PC-9 (cell line): ENCODE results near the gene MSI2. TPM values are rescaled to one million over a fixed set of nuclear protein-coding genes. Genes with fewer than 3 reads are reported as not detected.

ENCODE experiments used
- BruUV-seq: library from RNA; stranded (reverse); fragments of 400-500 nt; replicated peaks from 2 replicates; lab custom pipeline; 2021; lab: Mats Ljungman, UMichigan
- CTCF ChIA-PET: fragments of 300-600 bp; sonication (Branson Sonifier 250); formaldehyde crosslinking; loops from one replicate; lab custom pipeline; 2022; ENCODE audit warnings: antibody characterized with exemption; lab: Charles Lee
- POLR2A ChIA-PET: fragments of 300-600 bp; sonication (Branson Sonifier 250); formaldehyde crosslinking; loops from one replicate; lab custom pipeline; 2022; ENCODE audit warnings: antibody characterized with exemption; ENCODE audit not compliant: unreplicated experiment; lab: Charles Lee
- DNase-seq, 2 experiments: peaks; one replicate each; pipeline versions ENCODE4 v3.0.0 to v3.0.0-alpha.2; 2015 to 2022; ENCODE audit warnings: mixed read lengths in 1 of 2
- H2AFZ ChIP-seq: fragments of 200-600 bp; sonication (generic); 2 replicates; pipeline ENCODE4 v1.8.1; 2017; ENCODE audit warnings: antibody characterized with exemption
- H3F3A ChIP-seq: fragments of 200-600 bp; sonication (generic); 2 replicates; pipeline ENCODE4 v1.8.1; 2017; ENCODE audit warnings: antibody characterized with exemption, mild to moderate bottlenecking, low read depth; ENCODE audit not compliant: insufficient read depth
- H3K27ac ChIP-seq: fragments of 200-600 bp; sonication (generic); 2 replicates; pipeline ENCODE4 v1.6.1; 2016; ENCODE audit warnings: mixed run types
- H3K27me3 ChIP-seq: fragments of 200-600 bp; sonication (generic); 2 replicates; pipeline ENCODE4 v1.6.1; 2016; ENCODE audit warnings: low read depth, mixed run types; ENCODE audit not compliant: insufficient read depth
- H3K36me3 ChIP-seq: fragments of 200-600 bp; sonication (generic); 2 replicates; pipeline ENCODE4 v1.6.1; 2016; ENCODE audit warnings: low read depth, mixed run types
- H3K4me1 ChIP-seq: fragments of 200-600 bp; sonication (generic); replicated peaks from 2 replicates; pipeline ENCODE4 v1.6.1; 2016; ENCODE audit warnings: mixed run types; ENCODE audit not compliant: insufficient read depth
- H3K4me2 ChIP-seq: fragments of 200-600 bp; sonication (generic); 2 replicates; pipeline ENCODE4 v1.6.1; 2017; ENCODE audit warnings: mixed run types
- H3K4me3 ChIP-seq: fragments of 200-600 bp; sonication (generic); 2 replicates; pipeline ENCODE4 v1.6.1; 2016; ENCODE audit warnings: mixed run types
- H3K79me2 ChIP-seq: fragments of 200-600 bp; sonication (generic); 2 replicates; pipeline ENCODE4 v1.6.1; 2017; ENCODE audit warnings: low read depth, mixed run types
- H3K9me2 ChIP-seq: fragments of 200-600 bp; sonication (generic); 2 replicates; pipeline ENCODE4 v1.8.1; 2017; ENCODE audit warnings: mild to moderate bottlenecking; ENCODE audit not compliant: insufficient read depth
- H3K9me3 ChIP-seq: fragments of 200-600 bp; sonication (generic); 2 replicates; pipeline ENCODE4 v1.8.1; 2016; ENCODE audit warnings: low read depth; ENCODE audit not compliant: insufficient read depth
- H4K20me1 ChIP-seq: fragments of 200-600 bp; sonication (generic); 2 replicates; pipeline ENCODE4 v1.8.1; 2017; ENCODE audit not compliant: insufficient read depth
- CTCF ChIP-seq: fragments of 200-600 bp; sonication (generic); conservative IDR thresholded peaks from 2 replicates; pipeline ENCODE4 v1.6.1; 2017; ENCODE audit warnings: mixed run types, antibody characterized with exemption, mild to moderate bottlenecking, moderate library complexity
- EZH2 ChIP-seq: fragments of 200-600 bp; sonication (generic); IDR thresholded peaks from 2 replicates; pipeline ENCODE4 v1.8.0; 2017; ENCODE audit warnings: antibody characterized with exemption, low read depth
- intact Hi-C: fragments of 100-400 bp; cut with micrococcal nuclease; formaldehyde crosslinking; loops from one replicate; pipeline ENCODE4 v1.10.0; 2022; ENCODE audit not compliant: unreplicated experiment
- total RNA-seq: library from RNA; stranded (reverse); gene quantifications from 2 replicates; pipeline ENCODE4 v1.2.3, GENCODE V29; 2021

MSI2 gene
- total RNA-seq, 1 experiment from 2014 or later: 15.7 TPM

DNA sequence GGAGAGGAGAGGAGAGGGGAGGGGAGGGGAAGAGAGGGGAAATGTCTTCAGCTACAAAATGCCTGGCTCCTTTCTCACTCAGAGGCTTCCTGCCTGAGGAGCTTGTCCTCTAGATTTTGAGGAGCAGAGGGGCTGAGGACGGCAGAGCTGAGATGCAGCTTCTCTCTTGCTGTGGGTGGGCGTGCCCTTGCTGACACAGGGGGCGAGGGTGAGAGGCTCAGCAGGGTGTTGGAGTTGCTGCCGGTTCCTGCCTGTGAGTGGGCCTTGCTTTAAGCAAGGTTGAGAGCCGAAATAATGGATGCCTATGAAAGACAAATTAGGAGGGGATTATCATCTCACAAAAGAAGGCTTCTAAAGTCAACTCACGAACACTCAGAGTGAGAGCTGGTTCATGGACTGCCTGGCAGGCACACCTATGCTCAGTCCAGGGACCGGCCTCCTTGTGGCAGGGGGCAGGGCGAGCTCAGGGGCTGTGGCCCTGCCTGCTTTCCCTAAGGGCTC, 215.6 kb downstream of the MSI2 start:
- intact Hi-C loops: no loop called here
- DNase-seq: no peak
- peaks cover 9% of the 10 kb centered on the region for H3K27me3 ChIP-seq
- H4K20me1 ChIP-seq: no peaks in the 10 kb centered on the region
- ChIA-PET POLR2A (no interaction called here), CTCF (interaction anchor here (0.6 kb wide), 1 partner anchor 106 kb away, joined by 3 read pairs; no protein-coding TSS in a partner anchor)
- no peak overlapping the region for H3K4me2 ChIP-seq
- H3K4me3 ChIP-seq: no peak overlapping the region
- H2AFZ ChIP-seq: no peak overlapping the region
- H3K27ac ChIP-seq: no peak overlapping the region
- no peaks in the 10 kb centered on the region for H3K36me3 ChIP-seq
- TF ChIP-seq EZH2 (no peak), CTCF (no peak)
- BruUV-seq: no TSS peak
- H3K9me3 ChIP-seq: no peaks in the 10 kb centered on the region
- H3F3A ChIP-seq: no peaks in the 10 kb centered on the region
- no peaks in the 10 kb centered on the region for H3K79me2 ChIP-seq
- H3K4me1 ChIP-seq: no peaks in the 10 kb centered on the region
- H3K9me2 ChIP-seq: no peaks in the 10 kb centered on the region

- Histone ChIP-seq H3K4me1 (peaks cover 6% of the 10 kb centered on the region), H2AFZ (no peak overlapping the region), H3K79me2 (no peaks in the 10 kb centered on the region), H3F3A (no peaks in the 10 kb centered on the region), H3K4me3 (no peak overlapping the region), H3K27me3 (0 out of 2 replicates have a peak, but pooled peaks cover 5% of the 10 kb centered on the region), H4K20me1 (no peaks in the 10 kb centered on the region), H3K4me2 (no peak overlapping the region), H3K27ac (no peak overlapping the region), H3K9me2 (no peaks in the 10 kb centered on the region), H3K9me3 (no peaks in the 10 kb centered on the region), H3K36me3 (no peaks in the 10 kb centered on the region)
- ChIA-PET POLR2A (no interaction called here), CTCF (no interaction called here)
- TF ChIP-seq CTCF (no peak), EZH2 (no peak)
- no peak for DNase-seq
- no TSS peak for BruUV-seq
- intact Hi-C loops: no loop called here
Observed at GRCh38 chr17:57475796-57476195, 219.5 kb downstream of the MSI2 start.

DNA sequence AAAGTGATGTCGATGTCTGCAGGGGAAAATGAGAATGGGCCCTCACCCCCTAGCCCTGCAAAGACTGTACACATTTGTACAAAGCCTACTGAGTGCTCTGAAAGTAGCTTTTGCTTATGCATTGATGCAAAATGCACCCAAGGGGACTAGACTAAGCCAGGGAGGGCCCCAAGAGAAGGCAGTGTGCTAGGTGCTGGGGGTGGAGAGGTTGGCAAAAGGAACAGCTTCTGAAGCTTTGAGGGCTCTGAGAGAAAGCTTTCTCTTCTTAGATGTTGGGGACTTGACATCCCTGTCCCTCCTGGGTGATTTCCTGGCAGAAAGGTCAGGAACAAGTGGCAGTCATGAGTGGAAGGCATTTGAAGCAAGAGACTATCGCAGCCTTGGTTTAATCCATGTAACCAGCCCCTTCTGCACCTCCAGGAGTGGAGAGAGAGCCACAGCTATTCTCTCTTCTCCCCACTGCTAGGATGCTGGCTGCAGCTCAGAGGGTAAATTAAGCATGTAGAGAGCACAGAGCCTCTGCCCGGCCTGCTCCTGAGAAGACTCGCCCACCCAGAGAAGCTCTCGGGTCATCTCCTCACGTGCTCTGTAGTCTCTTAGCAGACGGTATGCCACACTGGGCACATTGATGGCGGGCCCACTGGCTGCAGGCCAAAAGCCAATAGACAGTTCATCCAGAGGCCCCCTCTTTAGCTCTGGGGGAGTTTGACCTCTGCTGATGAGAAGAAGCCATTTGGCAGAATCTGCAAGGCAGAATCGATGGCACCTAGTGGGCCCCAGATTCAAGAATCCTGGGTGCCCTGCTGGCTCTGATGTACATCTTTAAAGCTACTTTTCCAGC, 221.4 kb downstream of the MSI2 start:
- Histone ChIP-seq H3K9me2 (no peaks in the 10 kb centered on the region), H3K4me3 (no peak overlapping the region), H3K4me1 (peaks cover 11% of the 10 kb centered on the region), H3K36me3 (no peaks in the 10 kb centered on the region), H3F3A (no peaks in the 10 kb centered on the region), H4K20me1 (no peaks in the 10 kb centered on the region), H3K27me3 (peaks cover 9% of the 10 kb centered on the region; the same call in 1 of the 2 replicates), H2AFZ (no peak overlapping the region), H3K79me2 (no peaks in the 10 kb centered on the region), H3K4me2 (no peak overlapping the region), H3K9me3 (no peaks in the 10 kb centered on the region), H3K27ac (no peak overlapping the region)
- no TSS peak for BruUV-seq
- no peak for DNase-seq
- ChIA-PET CTCF (no interaction called here), POLR2A (no interaction called here)
- no peak for TF ChIP-seq CTCF
- TF ChIP-seq EZH2: no peak
- intact Hi-C loops: no loop called here
